GM21360 (cell line): ENCODE data around the gene WNT3A.

Source experiments
- ATAC-seq: cut with Tn5 transposase; IDR thresholded peaks from one replicate; pipeline ENCODE4 v1.9.1; 2021; ENCODE audit warnings: mild to moderate bottlenecking, moderate library complexity; ENCODE audit not compliant: unreplicated experiment

Gene WNT3A

GRCh38 chr1:228046421-228047182, 39.8 kb downstream of the WNT3A start:
- ATAC-seq, result no peak

- no peak for ATAC-seq
Observed at GRCh38 chr1:228047183-228047466, 40.3 kb downstream of the WNT3A start.

- ATAC-seq, result no peak
Observed at GRCh38 chr1:228048120-228048519, 41.3 kb downstream of the WNT3A start.

- no peak for ATAC-seq
Observed at GRCh38 chr1:228048659-228049298, 42.0 kb downstream of the WNT3A start.

GRCh38 chr1:228050571-228051231, 43.9 kb downstream of the WNT3A start:
- ATAC-seq, result no peak

GRCh38 chr1:228058172-228058948, 51.6 kb downstream of the WNT3A start:
- ATAC-seq, result no peak

- no peak for ATAC-seq
Observed at GRCh38 chr1:228058949-228059633, 52.3 kb downstream of the WNT3A start.

- ATAC-seq, result no peak
Observed at GRCh38 chr1:228059634-228060457, 53.0 kb downstream of the WNT3A start.

- ATAC-seq, result no peak
Observed at GRCh38 chr1:228060458-228061190, 53.8 kb downstream of the WNT3A start.

GRCh38 chr1:228061411-228062084, 54.8 kb downstream of the WNT3A start:
- ATAC-seq, result no peak

GRCh38 chr1:228062085-228062791, 55.4 kb downstream of the WNT3A start:
- no peak for ATAC-seq

- ATAC-seq, result no peak
Observed at GRCh38 chr1:228062812-228063211, 56.0 kb downstream of the WNT3A start.

- no peak for ATAC-seq
Observed at GRCh38 chr1:228063251-228064191, 56.7 kb downstream of the WNT3A start.

GRCh38 chr1:228064296-228064695, 57.5 kb downstream of the WNT3A start:
- ATAC-seq, result no peak

GRCh38 chr1:228064741-228065542, 58.1 kb downstream of the WNT3A start:
- no peak for ATAC-seq
